ENCODE data around the gene PDLIM5.

PDLIM5 gene

GRCh38 chr4:94519925-94520789, 68.4 kb downstream of the PDLIM5 start:
- peak; percentile 36 for FAIRE-seq
- no peak for DNase-seq (ENCODE audit: insufficient read length)
- TF ChIP-seq TAF1 (IDR thresholded peaks at IDR 0.05; ENCODE audit: borderline replicate concordance, low read depth, low read length) (no peak), POLR2A (IDR thresholded peaks at IDR 0.05; ENCODE audit: low read depth, low read length) (no peak), POLR2AphosphoS5 (IDR thresholded peaks at IDR 0.05; ENCODE audit: low read depth, low read length) (no peak)

- FAIRE-seq (no peak), DNase-seq (ENCODE audit: insufficient read length) (no peak)
- TF ChIP-seq POLR2AphosphoS5 (IDR thresholded peaks at IDR 0.05; ENCODE audit: low read depth, low read length) (no peak), POLR2A (IDR thresholded peaks at IDR 0.05; ENCODE audit: low read depth, low read length) (no peak), TAF1 (IDR thresholded peaks at IDR 0.05; ENCODE audit: borderline replicate concordance, low read depth, low read length) (no peak)
These were observed 71.4 kb downstream of the PDLIM5 start for GRCh38 chr4:94523033-94523580.

GRCh38 chr4:94523617-94524016, 71.9 kb downstream of the PDLIM5 start:
- FAIRE-seq: no peak

GRCh38 chr4:94525993-94526728, 74.4 kb downstream of the PDLIM5 start:
- TF ChIP-seq POLR2A (IDR thresholded peaks at IDR 0.05; ENCODE audit: low read depth, low read length) (no peak), POLR2AphosphoS5 (IDR thresholded peaks at IDR 0.05; ENCODE audit: low read depth, low read length) (no peak), TAF1 (IDR thresholded peaks at IDR 0.05; ENCODE audit: borderline replicate concordance, low read depth, low read length) (no peak)
- DNase-seq (ENCODE audit: insufficient read length) (no peak), FAIRE-seq (no peak)

More at GRCh38 chr4:94523617-94524016, 71.9 kb downstream of the PDLIM5 start:
- no peak for DNase-seq (ENCODE audit: insufficient read length)
- no peak for TF ChIP-seq POLR2A (IDR thresholded peaks at IDR 0.05; ENCODE audit: low read depth, low read length)
- no peak for TF ChIP-seq TAF1 (IDR thresholded peaks at IDR 0.05; ENCODE audit: borderline replicate concordance, low read depth, low read length)
- no peak for TF ChIP-seq POLR2AphosphoS5 (IDR thresholded peaks at IDR 0.05; ENCODE audit: low read depth, low read length)

GRCh38 chr4:94527556-94528233, 76.0 kb downstream of the PDLIM5 start:
- FAIRE-seq (no peak), DNase-seq (ENCODE audit: insufficient read length) (no peak)
- no peak for TF ChIP-seq TAF1 (IDR thresholded peaks at IDR 0.05; ENCODE audit: borderline replicate concordance, low read depth, low read length)
- TF ChIP-seq POLR2A (IDR thresholded peaks at IDR 0.05; ENCODE audit: low read depth, low read length): no peak
- no peak for TF ChIP-seq POLR2AphosphoS5 (IDR thresholded peaks at IDR 0.05; ENCODE audit: low read depth, low read length)

- DNase-seq (ENCODE audit: insufficient read length) (no peak), FAIRE-seq (no peak)
- TF ChIP-seq POLR2AphosphoS5 (IDR thresholded peaks at IDR 0.05; ENCODE audit: low read depth, low read length): no peak
- no peak for TF ChIP-seq POLR2A (IDR thresholded peaks at IDR 0.05; ENCODE audit: low read depth, low read length)
- no peak for TF ChIP-seq TAF1 (IDR thresholded peaks at IDR 0.05; ENCODE audit: borderline replicate concordance, low read depth, low read length)
These were observed 77.2 kb downstream of the PDLIM5 start for GRCh38 chr4:94528792-94529451.

- no peak for DNase-seq (ENCODE audit: insufficient read length)
- TF ChIP-seq POLR2A (IDR thresholded peaks at IDR 0.05; ENCODE audit: low read depth, low read length) (no peak), POLR2AphosphoS5 (IDR thresholded peaks at IDR 0.05; ENCODE audit: low read depth, low read length) (no peak), TAF1 (IDR thresholded peaks at IDR 0.05; ENCODE audit: borderline replicate concordance, low read depth, low read length) (no peak)
- no peak for FAIRE-seq
These were observed 78.3 kb downstream of the PDLIM5 start for GRCh38 chr4:94530073-94530472.

GRCh38 chr4:94531991-94532789, 80.4 kb downstream of the PDLIM5 start:
- FAIRE-seq: no peak
- no peak for DNase-seq (ENCODE audit: insufficient read length)
- no peak for TF ChIP-seq TAF1 (IDR thresholded peaks at IDR 0.05; ENCODE audit: borderline replicate concordance, low read depth, low read length)
- no peak for TF ChIP-seq POLR2A (IDR thresholded peaks at IDR 0.05; ENCODE audit: low read depth, low read length)
- TF ChIP-seq POLR2AphosphoS5 (IDR thresholded peaks at IDR 0.05; ENCODE audit: low read depth, low read length): no peak

- TF ChIP-seq POLR2AphosphoS5 (IDR thresholded peaks at IDR 0.05; ENCODE audit: low read depth, low read length) (no peak), TAF1 (IDR thresholded peaks at IDR 0.05; ENCODE audit: borderline replicate concordance, low read depth, low read length) (no peak), POLR2A (IDR thresholded peaks at IDR 0.05; ENCODE audit: low read depth, low read length) (no peak)
- DNase-seq (ENCODE audit: insufficient read length) (no peak), FAIRE-seq (peak; percentile 79)
These were observed 81.9 kb downstream of the PDLIM5 start for GRCh38 chr4:94533405-94534223.

Data from GM12892 (cell line).